Gastrocnemius medialis (tissue), 4 donors: ENCODE results near the gene IL17RA. TPM values are rescaled to one million over a fixed set of nuclear protein-coding genes. Genes with fewer than 3 reads are reported as not detected.
A peak's percentile ranks its signal among the peaks of the same experiment; 100 is the strongest.

Experiments used
- ATAC-seq, 2 donors: fragments of 150-250 bp; one replicate each; pipeline ENCODE4 v1.9.1; 2016
- DNase-seq, 2 donors: peaks; one replicate each; pipeline ENCODE4 v3.0.0-alpha.2; 2019
- H3K27ac ChIP-seq, 4 donors: fragments of 200-600 bp; sonication (generic); 1 replicate in 1 of 4; 2 replicates in 3 of 4; pipeline ENCODE4 v1.5.1; 2016 to 2018; ENCODE audit warnings: mild to moderate bottlenecking in 2 of 4, moderate library complexity in 1 of 4
- H3K27me3 ChIP-seq, 3 donors: fragments of 200-600 bp; sonication (generic) in 2 of 3; 1 replicate in 1 of 3; 2 replicates in 2 of 3; pipeline versions ENCODE4 v1.5.1 to v1.6.0; 2016 to 2019; ENCODE audit warnings: mild to moderate bottlenecking in 1 of 3, moderate library complexity in 1 of 3
- H3K36me3 ChIP-seq, 2 donors: fragments of 200-600 bp; sonication (generic) in 1 of 2; one replicate each; pipeline ENCODE4 v1.5.1; 2017 to 2018
- H3K4me1 ChIP-seq, 2 donors: fragments of 200-600 bp; sonication (generic) in 1 of 2; one replicate each; pipeline ENCODE4 v1.5.1; 2016 to 2017; ENCODE audit warnings: mild to moderate bottlenecking in 2 of 2
- H3K4me3 ChIP-seq, 4 donors: fragments of 200-600 bp; sonication (generic) in 3 of 4; 1 replicate in 1 of 4; 2 replicates in 3 of 4; pipeline ENCODE4 v1.5.1; 2016 to 2019; ENCODE audit warnings: mild to moderate bottlenecking in 2 of 4
- H3K9me3 ChIP-seq, 3 donors: fragments of 200-600 bp; sonication (generic) in 2 of 3; 1 replicate in 1 of 3; 2 replicates in 2 of 3; pipeline ENCODE4 v1.5.1; 2016 to 2019
- CTCF ChIP-seq, 5 experiments: fragments of 450-650 bp in 3 of 5; fragments of 200-600 bp in 2 of 5; sonication (generic) in 2 of 5; IDR thresholded peaks in 4 of 5; conservative IDR thresholded peaks in 1 of 5; 1 replicate in 4 of 5; 2 replicates in 1 of 5; pipeline ENCODE4 v1.5.1; 2016 to 2019; ENCODE audit warnings: antibody characterized with exemption in 5 of 5, mild to moderate bottlenecking in 3 of 5, moderate library complexity in 3 of 5
- POLR2A ChIP-seq, 2 donors: fragments of 450-650 bp; IDR thresholded peaks; one replicate each; pipeline ENCODE4 v1.6.1; 2017; ENCODE audit warnings: antibody characterized with exemption in 2 of 2, mild to moderate bottlenecking in 2 of 2, moderate library complexity in 2 of 2
- in situ Hi-C, 4 donors: fragments of 200-750 bp; cut with MboI; loops; one replicate each; pipeline versions ENCODE4 v1.15.0 to v1.8.0; 2017; ENCODE audit warnings: low sequenced_read_pairs in 4 of 4
- intact Hi-C: fragments of 100-400 bp; cut with DNase I; formaldehyde crosslinking; loops from one replicate; pipeline ENCODE4 v1.15.1; 2023; ENCODE audit warnings: low total_unique reads
- total RNA-seq, 4 donors: library from RNA; depleted of rRNA; stranded (reverse); fragments of >200 nt; gene quantifications; one replicate each; pipeline versions ENCODE4 v1.1.0 to v1.2.3, GENCODE V29; 2016

The IL17RA gene
- total RNA-seq, 4 donors from 2014 or later: 1.4 to 3.9 (median 3.6) TPM

- Histone ChIP-seq H3K4me3 (no peak overlapping the region), H3K9me3 (no peaks in the 10 kb centered on the region), H3K27me3 (no peaks in the 10 kb centered on the region), H3K4me1 (peaks cover 42 to 52% of the 10 kb centered on the region in 2 donors), H3K36me3 (no peaks in the 10 kb centered on the region), H3K27ac (peak overlapping the region in 1 of 4 donors; percentile 35)
- in situ Hi-C loops (loop anchor here in 3 of 4 donors (10.0 to 25.0 kb wide), 3 partner anchors 81 to 481 kb away; partner anchors contain the start of genes ATP6V1E1 (in 1 of the 3) and BCL2L13 (in 1 of the 3)), intact Hi-C loops (loop anchor here (5.0 kb wide), 2 partner anchors 34 to 211 kb away; partner anchors contain the start of genes CECR2 and TMEM121B)
- DNase-seq (no peak), ATAC-seq (no peak)
- TF ChIP-seq POLR2A (IDR thresholded peaks at IDR 0.05): no peak
- TF ChIP-seq CTCF (IDR thresholded peaks at IDR 0.05 in 4 of 5, conservative IDR thresholded peaks at IDR 0.05 in 1 of 5): no peak
Observed at GRCh38 chr22:17155941-17156340, 71.1 kb downstream of the IL17RA start.

GRCh38 chr22:17157714-17158113 is 72.9 kb downstream of the IL17RA start:
- no peak for ATAC-seq
- no peaks in the 10 kb centered on the region for H3K9me3 ChIP-seq
- peaks cover 35 to 44% of the 10 kb centered on the region in 2 donors for H3K4me1 ChIP-seq
- DNase-seq: no peak
- no peaks in the 10 kb centered on the region for H3K27me3 ChIP-seq
- intact Hi-C loops: loop anchor here (5.0 kb wide), 2 partner anchors 35 to 210 kb away; partner anchors contain the start of genes CECR2 and TMEM121B
- TF ChIP-seq CTCF (IDR thresholded peaks at IDR 0.05 in 4 of 5, conservative IDR thresholded peaks at IDR 0.05 in 1 of 5) (no peak), POLR2A (IDR thresholded peaks at IDR 0.05) (no peak)
- peak overlapping the region; percentile 91 to 94 (median 91) for H3K27ac ChIP-seq
- in situ Hi-C loops: loop anchor here in 3 of 4 donors (10.0 to 25.0 kb wide), 3 partner anchors 83 to 480 kb away; partner anchors contain the start of genes ATP6V1E1 (in 1 of the 3) and BCL2L13 (in 1 of the 3)
- peak overlapping the region in 3 of 4 donors; percentile 73 to 90 (median 88) for H3K4me3 ChIP-seq
- no peaks in the 10 kb centered on the region for H3K36me3 ChIP-seq

GRCh38 chr22:17158176-17158567 is 73.4 kb downstream of the IL17RA start:
- intact Hi-C loops (loop anchor here (5.0 kb wide), 2 partner anchors 36 to 209 kb away; partner anchors contain the start of genes CECR2 and TMEM121B), in situ Hi-C loops (loop anchor here in 3 of 4 donors (10.0 to 25.0 kb wide), 3 partner anchors 83 to 479 kb away; partner anchors contain the start of genes ATP6V1E1 (in 1 of the 3) and BCL2L13 (in 1 of the 3))
- H3K27ac ChIP-seq: peak overlapping the region; percentile 91 to 94 (median 91)
- DNase-seq (no peak), ATAC-seq (no peak)
- no peaks in the 10 kb centered on the region for H3K36me3 ChIP-seq
- no peak for TF ChIP-seq POLR2A (IDR thresholded peaks at IDR 0.05)
- no peak for TF ChIP-seq CTCF (IDR thresholded peaks at IDR 0.05 in 4 of 5, conservative IDR thresholded peaks at IDR 0.05 in 1 of 5)
- no peaks in the 10 kb centered on the region for H3K9me3 ChIP-seq
- peaks cover 31 to 39% of the 10 kb centered on the region in 2 donors for H3K4me1 ChIP-seq
- H3K27me3 ChIP-seq: no peaks in the 10 kb centered on the region
- peak overlapping the region; percentile 70 to 90 (median 80) for H3K4me3 ChIP-seq

- in situ Hi-C loops: loop anchor here in 3 of 4 donors (10.0 to 25.0 kb wide), 3 partner anchors 84 to 478 kb away; partner anchors contain the start of genes ATP6V1E1 (in 1 of the 3) and BCL2L13 (in 1 of the 3)
- no peaks in the 10 kb centered on the region for H3K36me3 ChIP-seq
- ATAC-seq (peak; percentile 89), DNase-seq (peak; percentile 86 to 88)
- no peaks in the 10 kb centered on the region for H3K9me3 ChIP-seq
- TF ChIP-seq POLR2A (IDR thresholded peaks at IDR 0.05): peak; percentile 82 to 83
- peak in 1 of 5 experiments; percentile 11 for TF ChIP-seq CTCF (IDR thresholded peaks at IDR 0.05 in 4 of 5, conservative IDR thresholded peaks at IDR 0.05 in 1 of 5)
- H3K27me3 ChIP-seq: no peaks in the 10 kb centered on the region
- H3K27ac ChIP-seq: peak within 1 kb of the TSS; percentile 91 to 94 (median 91)
- intact Hi-C loops: loop anchor here (5.0 kb wide), 2 partner anchors 37 to 208 kb away; partner anchors contain the start of genes CECR2 and TMEM121B
- peaks cover 31 to 39% of the 10 kb centered on the region in 2 donors for H3K4me1 ChIP-seq
- H3K4me3 ChIP-seq: peak within 1 kb of the TSS; percentile 70 to 90 (median 80)
Observed at GRCh38 chr22:17158568-17159503, 74.0 kb downstream of the IL17RA start, which contains the start of gene HDHD5. Gene HDHD5 (minus strand): TSS chr22:17159277. CDS start chr22:17159251, 26 bp downstream.
